Measurements from ENCODE around the gene PAQR5.

PAQR5 gene, protein sequence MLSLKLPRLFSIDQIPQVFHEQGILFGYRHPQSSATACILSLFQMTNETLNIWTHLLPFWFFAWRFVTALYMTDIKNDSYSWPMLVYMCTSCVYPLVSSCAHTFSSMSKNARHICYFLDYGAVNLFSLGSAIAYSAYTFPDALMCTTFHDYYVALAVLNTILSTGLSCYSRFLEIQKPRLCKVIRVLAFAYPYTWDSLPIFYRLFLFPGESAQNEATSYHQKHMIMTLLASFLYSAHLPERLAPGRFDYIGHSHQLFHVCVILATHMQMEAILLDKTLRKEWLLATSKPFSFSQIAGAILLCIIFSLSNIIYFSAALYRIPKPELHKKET

DNA sequence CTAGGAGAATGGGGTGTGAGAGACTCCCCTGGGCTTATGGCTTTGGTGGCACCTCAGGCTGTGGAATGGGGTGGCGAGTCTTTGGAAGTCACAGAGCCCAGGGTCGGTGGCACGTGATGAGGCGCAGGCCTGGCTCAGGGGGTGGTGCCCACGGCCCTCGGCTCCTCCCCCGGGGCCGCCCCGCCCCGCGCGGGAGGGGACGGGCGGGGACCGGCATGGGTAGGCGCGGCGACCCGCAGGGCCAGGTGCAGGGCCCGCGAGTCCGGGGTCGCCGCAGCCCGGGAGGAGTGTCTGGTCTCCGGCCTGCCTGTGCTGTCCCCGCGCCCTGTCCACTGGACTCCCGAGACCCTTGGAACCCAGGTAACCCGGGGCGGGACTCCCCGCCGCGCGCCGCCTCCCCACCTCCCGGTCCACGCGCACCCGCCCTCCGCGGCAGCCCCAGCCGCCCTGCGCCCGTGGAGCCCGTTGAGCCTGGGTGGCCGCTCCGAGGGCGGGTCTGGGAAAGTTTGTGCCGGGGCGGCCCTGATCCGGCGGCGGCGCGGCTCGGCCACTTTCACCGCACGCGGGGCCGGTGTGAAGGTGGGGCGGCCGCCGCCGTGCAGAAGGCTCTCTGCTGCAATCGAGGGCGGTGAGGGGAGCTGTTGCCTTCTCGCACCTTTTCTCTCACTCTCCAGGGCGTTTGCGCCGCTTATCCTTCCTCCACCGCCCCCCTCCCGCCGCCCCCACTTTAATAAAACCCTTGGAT is at the start of gene PAQR5:
PAQR5 (plus strand) TSS at position 216 of the 745 bp plus-strand sequence. CDS start 61,169 bp downstream, outside the sequence.
- no peak for TF ChIP-seq ZNF274 (IDR thresholded peaks at IDR 0.05; ENCODE audit: low read depth, low read length)
- peak within 1 kb of the TSS; percentile 4; the same call in 1 of the 2 replicates for H3K4me3 ChIP-seq (ENCODE audit: low read length)

DNA sequence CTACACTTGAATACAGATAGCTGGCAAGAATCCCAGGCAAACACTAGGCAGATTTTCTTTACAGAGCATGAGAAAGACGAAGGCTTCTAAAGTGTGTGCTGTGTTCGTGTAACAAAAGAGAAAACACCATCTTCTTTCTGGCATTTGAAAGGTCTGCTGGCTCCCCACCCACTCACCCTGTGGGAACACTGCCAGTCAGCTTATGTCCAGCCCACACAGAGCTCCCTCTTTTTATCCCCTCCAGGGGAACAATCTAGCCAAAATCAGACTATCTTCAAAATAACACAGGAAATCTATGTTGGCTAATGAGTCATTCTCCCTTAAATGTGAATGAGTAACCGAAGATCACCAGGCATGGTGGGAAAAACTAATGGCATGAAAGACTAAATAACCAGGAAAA is 45.6 kb upstream of the PAQR5 start:
- H3K4me3 ChIP-seq (ENCODE audit: low read length), result no peak overlapping the region
- no peak for TF ChIP-seq ZNF274 (IDR thresholded peaks at IDR 0.05; ENCODE audit: low read depth, low read length)

- no peak for TF ChIP-seq ZNF274 (IDR thresholded peaks at IDR 0.05; ENCODE audit: low read depth, low read length)
- H3K4me3 ChIP-seq (ENCODE audit: low read length), result no peak overlapping the region
Observed at GRCh38 chr15:69265347-69265955, 33.3 kb upstream of the PAQR5 start.

DNA sequence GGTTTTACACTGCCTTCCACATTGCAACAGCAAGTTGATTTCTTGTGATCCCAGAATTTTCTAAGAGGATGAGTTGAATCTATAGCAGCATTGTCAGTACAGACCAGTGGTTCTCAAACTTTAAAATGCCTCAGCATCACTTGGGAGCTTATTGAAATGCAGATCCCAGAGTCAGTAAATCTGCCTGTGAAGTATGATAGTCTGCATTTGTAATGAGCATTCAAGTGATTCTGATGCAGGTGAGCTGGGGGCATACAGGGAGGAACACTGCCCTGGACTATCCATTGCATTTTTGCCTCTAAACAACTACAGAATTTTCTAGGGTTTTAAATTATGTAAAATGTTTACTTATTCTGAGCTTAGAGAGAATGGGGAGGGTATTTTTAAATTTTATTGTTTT is 27.5 kb upstream of the PAQR5 start:
- TF ChIP-seq ZNF274 (IDR thresholded peaks at IDR 0.05; ENCODE audit: low read depth, low read length), result no peak
- no peak overlapping the region for H3K4me3 ChIP-seq (ENCODE audit: low read length)

- no peak for TF ChIP-seq ZNF274 (IDR thresholded peaks at IDR 0.05; ENCODE audit: low read depth, low read length)
- no peak overlapping the region for H3K4me3 ChIP-seq (ENCODE audit: low read length)
Observed at GRCh38 chr15:69272139-69272538, 26.6 kb upstream of the PAQR5 start.

DNA sequence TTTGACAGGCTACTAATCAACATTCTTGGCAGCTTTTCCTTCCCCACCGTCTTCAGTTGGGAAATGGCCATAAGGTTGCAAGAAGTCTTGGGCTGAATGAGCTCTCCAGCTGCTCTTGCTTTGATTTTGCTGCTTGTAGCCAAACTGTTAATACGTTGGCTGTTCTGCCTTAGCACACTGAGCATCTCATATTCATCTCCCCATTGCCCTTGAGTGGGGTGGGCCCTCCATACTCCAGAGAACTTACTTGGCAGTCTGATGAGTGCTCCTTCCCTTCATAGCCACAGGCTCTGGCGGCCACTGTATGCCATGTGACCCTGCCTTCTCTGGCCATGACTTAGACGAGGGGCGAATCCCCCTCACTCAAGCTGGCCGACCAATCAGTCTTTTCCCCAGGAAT is 25.8 kb upstream of the PAQR5 start:
- TF ChIP-seq ZNF274 (IDR thresholded peaks at IDR 0.05; ENCODE audit: low read depth, low read length), result no peak
- H3K4me3 ChIP-seq (ENCODE audit: low read length), result no peak overlapping the region

GRCh38 chr15:69275074-69275670 is 23.5 kb upstream of the PAQR5 start:
- TF ChIP-seq ZNF274 (IDR thresholded peaks at IDR 0.05; ENCODE audit: low read depth, low read length), result no peak
- no peak overlapping the region for H3K4me3 ChIP-seq (ENCODE audit: low read length)

- no peak for TF ChIP-seq ZNF274 (IDR thresholded peaks at IDR 0.05; ENCODE audit: low read depth, low read length)
- H3K4me3 ChIP-seq (ENCODE audit: low read length), result no peak overlapping the region
Observed at GRCh38 chr15:69275933-69276560, 22.7 kb upstream of the PAQR5 start.

GRCh38 chr15:69277316-69277715 is 21.4 kb upstream of the PAQR5 start:
- H3K4me3 ChIP-seq (ENCODE audit: low read length), result no peak overlapping the region
- no peak for TF ChIP-seq ZNF274 (IDR thresholded peaks at IDR 0.05; ENCODE audit: low read depth, low read length)

- H3K4me3 ChIP-seq (ENCODE audit: low read length), result no peak overlapping the region
- TF ChIP-seq ZNF274 (IDR thresholded peaks at IDR 0.05; ENCODE audit: low read depth, low read length), result no peak
Observed at GRCh38 chr15:69279636-69280035, 19.1 kb upstream of the PAQR5 start.

DNA sequence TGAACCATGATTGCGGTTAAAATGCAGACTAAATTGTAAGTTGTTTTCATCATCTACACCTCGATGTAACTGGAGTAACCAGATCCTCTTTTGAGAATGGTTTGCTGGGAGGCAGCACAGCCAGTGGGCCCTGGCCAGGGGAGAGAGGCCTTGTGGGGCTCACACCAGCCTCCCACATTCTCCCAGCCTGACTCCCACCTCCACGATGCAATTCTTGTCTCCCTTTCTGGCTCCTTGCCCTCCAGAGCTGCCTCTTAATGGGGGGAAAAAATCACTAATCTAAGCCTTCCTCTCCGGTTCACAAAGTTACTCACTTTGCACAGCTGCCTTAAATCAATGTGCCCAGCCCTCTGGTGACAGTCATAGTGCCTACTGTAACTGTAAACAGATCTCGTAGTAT is 17.9 kb upstream of the PAQR5 start:
- no peak overlapping the region for H3K4me3 ChIP-seq (ENCODE audit: low read length)
- no peak for TF ChIP-seq ZNF274 (IDR thresholded peaks at IDR 0.05; ENCODE audit: low read depth, low read length)

DNA sequence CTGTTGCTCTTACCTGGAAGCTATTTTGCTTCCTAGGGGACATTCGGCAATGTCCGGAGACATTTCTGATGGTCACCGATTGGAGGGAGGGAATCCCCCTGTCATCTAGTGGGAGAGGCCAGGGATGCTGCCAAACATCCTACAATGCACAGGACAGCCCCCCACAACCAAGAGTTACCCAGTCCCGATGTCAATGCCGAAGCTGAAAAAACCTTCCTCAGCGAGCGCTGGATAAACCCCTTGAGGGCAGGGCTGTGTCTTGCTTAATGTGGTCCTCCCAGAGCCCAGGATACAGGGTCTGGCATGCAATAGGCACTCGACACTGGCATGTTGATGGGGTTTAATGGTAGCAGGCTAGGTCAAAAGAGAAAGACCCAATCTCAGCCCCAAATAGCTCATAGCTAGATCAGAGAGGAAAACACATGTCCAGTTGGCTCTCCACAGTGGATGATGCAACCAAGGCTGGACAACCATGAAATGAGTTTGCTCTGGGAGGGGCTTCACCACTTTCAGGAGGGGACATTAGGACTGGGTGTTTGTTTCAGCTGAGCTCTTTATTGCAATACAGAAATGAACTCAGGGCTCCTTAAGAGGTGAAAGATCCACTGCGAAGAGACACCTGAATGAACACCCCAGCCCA is 16.5 kb upstream of the PAQR5 start:
- no peak for TF ChIP-seq ZNF274 (IDR thresholded peaks at IDR 0.05; ENCODE audit: low read depth, low read length)

GRCh38 chr15:69285834-69286233 is 12.9 kb upstream of the PAQR5 start:
- H3K4me3 ChIP-seq (ENCODE audit: low read length), result no peak overlapping the region
- TF ChIP-seq ZNF274 (IDR thresholded peaks at IDR 0.05; ENCODE audit: low read depth, low read length), result no peak

More for the DNA sequence above, 16.5 kb upstream of the PAQR5 start:
- no peak overlapping the region for H3K4me3 ChIP-seq (ENCODE audit: low read length)

All from GM08714 (cell line).